ENCODE results near the gene OR5A2.
"Not testable (repeated sequence)": the region's sequence is repeated elsewhere in the genome, so short reads cannot be mapped to it uniquely, and the experiment has no call there.

Gene OR5A2

DNA sequence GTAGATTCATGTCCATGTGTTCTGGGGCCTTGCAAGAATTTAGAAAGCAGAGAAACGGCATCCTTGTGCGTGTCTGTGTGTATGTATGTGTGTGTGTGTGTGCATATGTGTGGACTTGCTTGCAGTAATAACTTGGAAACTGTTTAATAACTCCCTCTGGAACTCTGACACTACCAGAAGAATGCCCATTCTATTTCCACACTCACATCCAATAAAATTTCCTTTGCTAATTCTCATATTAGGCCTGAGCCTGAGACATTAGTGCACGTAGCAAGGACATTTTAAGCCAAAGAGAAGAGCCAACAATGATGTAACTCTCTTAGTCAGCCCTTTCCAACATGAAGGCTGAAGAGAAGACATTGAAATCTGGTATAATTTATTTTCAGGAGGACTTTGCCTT lies 33.7 kb upstream of the OR5A2 start:
- no peak overlapping the region for H2BK12ac ChIP-seq (ENCODE audit: low read length in 2 of 2)
- H2AK5ac ChIP-seq (ENCODE audit: low read length, severe bottlenecking) = no peak overlapping the region
- no peak for DNase-seq
- H3K36me3 ChIP-seq (ENCODE audit: control insufficient read depth in 1 of 2, insufficient read depth in 2 of 2, low read depth in 1 of 2, low read length in 2 of 2) = no peaks in the 10 kb centered on the region
- H2AFZ ChIP-seq (ENCODE audit: low read depth, low read length) = no peak overlapping the region
- no peak overlapping the region for H3K27ac ChIP-seq (ENCODE audit: low read length, poor library complexity, severe bottlenecking)
- no peak overlapping the region for H3K4me3 ChIP-seq (ENCODE audit: insufficient read depth in 1 of 2, low read depth in 1 of 2, low read length in 2 of 2)
- no peak overlapping the region for H3K4ac ChIP-seq (ENCODE audit: low read depth in 1 of 2, low read length in 2 of 2)
- 50% methylated on average over 1 of the region's 3 CpGs for WGBS
- H3K4me1 ChIP-seq (ENCODE audit: control insufficient read depth, insufficient read depth, low read depth, low read length) = no peaks in the 10 kb centered on the region
- H2BK15ac ChIP-seq (ENCODE audit: low read depth, poor library complexity, severe bottlenecking) = no peak overlapping the region
- no peak overlapping the region for H4K91ac ChIP-seq (ENCODE audit: low read length)
- no peak overlapping the region for H3K4me2 ChIP-seq (ENCODE audit: low read length, poor library complexity, severe bottlenecking)
- H3K9ac ChIP-seq (ENCODE audit: low read length) = no peak overlapping the region
- no peaks in the 10 kb centered on the region for H3K27me3 ChIP-seq (ENCODE audit: control insufficient read depth in 1 of 2, insufficient read depth in 1 of 2, low read length in 2 of 2)
- no peaks in the 10 kb centered on the region for H3K79me1 ChIP-seq (replicated peaks; ENCODE audit: low read length, poor library complexity, severe bottlenecking)
- no peak overlapping the region for H2BK120ac ChIP-seq (ENCODE audit: low read depth, low read length)
- no peak overlapping the region for H3K18ac ChIP-seq (ENCODE audit: low read depth in 1 of 2, low read length in 2 of 2)
- no peaks in the 10 kb centered on the region for H3K9me3 ChIP-seq (ENCODE audit: control insufficient read depth, low read length)
- no peak overlapping the region for H3K23ac ChIP-seq (ENCODE audit: low read length in 2 of 2)
- H4K8ac ChIP-seq (ENCODE audit: low read length) = no peak overlapping the region
- H2BK5ac ChIP-seq (ENCODE audit: low read depth, low read length, poor library complexity, severe bottlenecking) = no peak overlapping the region
- H3K14ac ChIP-seq (ENCODE audit: low read length in 2 of 2) = no peak overlapping the region

DNA sequence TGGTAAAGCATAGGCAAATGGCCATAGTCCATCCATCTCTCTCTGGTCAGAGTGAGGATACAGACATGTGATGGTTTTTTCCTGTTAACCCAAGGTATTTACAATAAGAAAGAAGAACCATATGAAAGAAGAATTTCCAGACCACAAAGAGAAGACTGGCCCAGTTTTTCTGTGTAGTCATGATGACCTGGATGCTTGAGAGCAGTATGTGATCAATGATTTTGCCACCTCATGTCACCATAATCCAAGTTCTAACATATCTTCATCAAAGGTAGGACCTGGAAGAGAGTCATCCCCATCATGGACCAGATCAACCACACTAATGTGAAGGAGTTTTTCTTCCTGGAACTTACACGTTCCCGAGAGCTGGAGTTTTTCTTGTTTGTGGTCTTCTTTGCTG lies 30.4 kb upstream of the OR5A2 start, which contains the start of gene OR4D6:
Gene OR4D6 (plus strand): TSS at position 301 of the 400 bp plus-strand sequence. CDS start 0 bp downstream, at position 301.
- Histone ChIP-seq H2BK12ac (ENCODE audit: low read length in 2 of 2) (no peak within 1 kb of the TSS), H3K18ac (ENCODE audit: low read depth in 1 of 2, low read length in 2 of 2) (no peak within 1 kb of the TSS), H3K9ac (ENCODE audit: low read length) (no peak within 1 kb of the TSS), H3K14ac (ENCODE audit: low read length in 2 of 2) (no peak within 1 kb of the TSS), H2BK120ac (ENCODE audit: low read depth, low read length) (no peak within 1 kb of the TSS), H3K4me3 (ENCODE audit: insufficient read depth in 1 of 2, low read depth in 1 of 2, low read length in 2 of 2) (no peak within 1 kb of the TSS), H3K9me3 (ENCODE audit: control insufficient read depth, low read length) (no peaks in the 10 kb centered on the region), H3K79me1 (replicated peaks; ENCODE audit: low read length, poor library complexity, severe bottlenecking) (no peaks in the 10 kb centered on the region), H2BK15ac (ENCODE audit: low read depth, poor library complexity, severe bottlenecking) (no peak within 1 kb of the TSS), H3K4ac (ENCODE audit: low read depth in 1 of 2, low read length in 2 of 2) (no peak within 1 kb of the TSS), H4K91ac (ENCODE audit: low read length) (no peak within 1 kb of the TSS), H3K4me1 (ENCODE audit: control insufficient read depth, insufficient read depth, low read depth, low read length) (no peaks in the 10 kb centered on the region), H2AK5ac (ENCODE audit: low read length, severe bottlenecking) (no peak within 1 kb of the TSS), H3K4me2 (ENCODE audit: low read length, poor library complexity, severe bottlenecking) (no peak within 1 kb of the TSS), H2BK5ac (ENCODE audit: low read depth, low read length, poor library complexity, severe bottlenecking) (no peak within 1 kb of the TSS), H2AFZ (ENCODE audit: low read depth, low read length) (no peak within 1 kb of the TSS), H3K27ac (ENCODE audit: low read length, poor library complexity, severe bottlenecking) (no peak within 1 kb of the TSS), H3K36me3 (ENCODE audit: control insufficient read depth in 1 of 2, insufficient read depth in 2 of 2, low read depth in 1 of 2, low read length in 2 of 2) (no peaks in the 10 kb centered on the region), H3K23ac (ENCODE audit: low read length in 2 of 2) (no peak within 1 kb of the TSS), H4K8ac (ENCODE audit: low read length) (no peak within 1 kb of the TSS), H3K27me3 (ENCODE audit: control insufficient read depth in 1 of 2, insufficient read depth in 1 of 2, low read length in 2 of 2) (no peaks in the 10 kb centered on the region)
- no peak for DNase-seq
- no CpG with 5 or more reads among the region's 2 CpGs for whole genome bisulfite sequencing

DNA sequence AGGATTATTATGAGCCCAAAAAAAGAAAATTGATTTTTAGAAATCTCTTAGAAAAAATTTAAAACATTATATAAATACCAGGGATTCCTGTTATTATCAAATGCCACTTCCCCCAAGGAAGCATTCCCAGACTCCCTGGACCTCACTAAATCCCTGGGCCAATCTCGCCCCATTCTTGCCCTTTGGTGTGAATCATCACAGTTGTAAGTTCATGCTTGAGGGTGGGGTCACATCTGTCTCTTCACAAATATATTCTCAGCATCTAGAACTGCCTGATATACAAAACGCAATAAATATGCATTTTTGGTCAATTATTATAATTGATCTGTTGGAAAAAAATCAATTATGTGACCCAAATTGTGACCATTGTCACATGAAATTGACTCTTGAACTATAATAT lies 22.3 kb upstream of the OR5A2 start:
- no peak overlapping the region for H2AK5ac ChIP-seq (ENCODE audit: low read length, severe bottlenecking)
- H3K79me1 ChIP-seq (replicated peaks; ENCODE audit: low read length, poor library complexity, severe bottlenecking) = no peaks in the 10 kb centered on the region
- no peak overlapping the region for H2BK120ac ChIP-seq (ENCODE audit: low read depth, low read length)
- H2BK5ac ChIP-seq (ENCODE audit: low read depth, low read length, poor library complexity, severe bottlenecking) = no peak overlapping the region
- H2BK12ac ChIP-seq (ENCODE audit: low read length in 2 of 2) = no peak overlapping the region
- H3K27me3 ChIP-seq (ENCODE audit: control insufficient read depth in 1 of 2, insufficient read depth in 1 of 2, low read length in 2 of 2) = no peaks in the 10 kb centered on the region
- no peak overlapping the region for H2AFZ ChIP-seq (ENCODE audit: low read depth, low read length)
- H3K9me3 ChIP-seq (ENCODE audit: control insufficient read depth, low read length) = peaks cover 4% of the 10 kb centered on the region
- no peak overlapping the region for H3K9ac ChIP-seq (ENCODE audit: low read length)
- no peak overlapping the region for H3K18ac ChIP-seq (ENCODE audit: low read depth in 1 of 2, low read length in 2 of 2)
- H3K14ac ChIP-seq (ENCODE audit: low read length in 2 of 2) = no peak overlapping the region
- 57% methylated on average over 1 of the region's 2 CpGs for WGBS
- no peaks in the 10 kb centered on the region for H3K36me3 ChIP-seq (ENCODE audit: control insufficient read depth in 1 of 2, insufficient read depth in 2 of 2, low read depth in 1 of 2, low read length in 2 of 2)
- DNase-seq = no peak
- no peak overlapping the region for H3K4ac ChIP-seq (ENCODE audit: low read depth in 1 of 2, low read length in 2 of 2)
- no peak overlapping the region for H4K91ac ChIP-seq (ENCODE audit: low read length)
- no peaks in the 10 kb centered on the region for H3K4me1 ChIP-seq (ENCODE audit: control insufficient read depth, insufficient read depth, low read depth, low read length)
- H3K23ac ChIP-seq (ENCODE audit: low read length in 2 of 2) = no peak overlapping the region
- H3K4me3 ChIP-seq (ENCODE audit: insufficient read depth in 1 of 2, low read depth in 1 of 2, low read length in 2 of 2) = no peak overlapping the region
- no peak overlapping the region for H2BK15ac ChIP-seq (ENCODE audit: low read depth, poor library complexity, severe bottlenecking)
- H4K8ac ChIP-seq (ENCODE audit: low read length) = no peak overlapping the region
- no peak overlapping the region for H3K27ac ChIP-seq (ENCODE audit: low read length, poor library complexity, severe bottlenecking)
- H3K4me2 ChIP-seq (ENCODE audit: low read length, poor library complexity, severe bottlenecking) = no peak overlapping the region

DNA sequence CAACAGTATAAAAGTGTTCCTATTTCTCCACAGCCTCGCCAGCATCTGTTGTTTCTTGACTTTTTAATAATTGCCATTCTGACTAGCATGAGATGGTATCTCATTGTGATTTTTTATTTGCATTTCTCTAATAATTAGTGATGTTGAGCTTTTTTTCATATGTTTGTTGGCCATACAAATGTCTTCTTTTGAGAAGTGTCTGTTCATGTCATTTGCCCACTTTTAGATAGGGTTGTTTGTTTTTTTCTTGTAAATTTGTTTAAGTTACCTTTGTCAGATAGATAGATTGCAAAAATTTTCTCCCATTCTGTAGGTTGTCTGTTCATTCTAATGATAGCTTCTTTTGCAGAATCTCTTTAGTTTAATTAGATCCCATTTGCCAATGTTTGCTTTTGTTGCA lies 19.4 kb upstream of the OR5A2 start:
- H3K23ac ChIP-seq (ENCODE audit: low read length in 2 of 2); H3K79me1 ChIP-seq (replicated peaks; ENCODE audit: low read length, poor library complexity, severe bottlenecking); H2BK12ac ChIP-seq (ENCODE audit: low read length in 2 of 2); H3K4me2 ChIP-seq (ENCODE audit: low read length, poor library complexity, severe bottlenecking); H3K27me3 ChIP-seq (ENCODE audit: control insufficient read depth in 1 of 2, insufficient read depth in 1 of 2, low read length in 2 of 2); H2BK120ac ChIP-seq (ENCODE audit: low read depth, low read length); H3K9ac ChIP-seq (ENCODE audit: low read length); H4K91ac ChIP-seq (ENCODE audit: low read length); H2BK5ac ChIP-seq (ENCODE audit: low read depth, low read length, poor library complexity, severe bottlenecking); H3K18ac ChIP-seq (ENCODE audit: low read depth in 1 of 2, low read length in 2 of 2); H2AFZ ChIP-seq (ENCODE audit: low read depth, low read length); DNase-seq; H3K14ac ChIP-seq (ENCODE audit: low read length in 2 of 2); H4K8ac ChIP-seq (ENCODE audit: low read length); H3K4ac ChIP-seq (ENCODE audit: low read depth in 1 of 2, low read length in 2 of 2); H3K36me3 ChIP-seq (ENCODE audit: control insufficient read depth in 1 of 2, insufficient read depth in 2 of 2, low read depth in 1 of 2, low read length in 2 of 2); H2BK15ac ChIP-seq (ENCODE audit: low read depth, poor library complexity, severe bottlenecking); H2AK5ac ChIP-seq (ENCODE audit: low read length, severe bottlenecking); H3K27ac ChIP-seq (ENCODE audit: low read length, poor library complexity, severe bottlenecking); H3K4me1 ChIP-seq (ENCODE audit: control insufficient read depth, insufficient read depth, low read depth, low read length); H3K4me3 ChIP-seq (ENCODE audit: insufficient read depth in 1 of 2, low read depth in 1 of 2, low read length in 2 of 2); H3K9me3 ChIP-seq (ENCODE audit: control insufficient read depth, low read length): not testable (repeated sequence)
- no CpG with 5 or more reads among the region's 1 CpG for WGBS
